ENCODE results near the gene VCPKMT.
A peak's percentile ranks its signal among the peaks of the same experiment; 100 is the strongest.

VCPKMT gene

DNA sequence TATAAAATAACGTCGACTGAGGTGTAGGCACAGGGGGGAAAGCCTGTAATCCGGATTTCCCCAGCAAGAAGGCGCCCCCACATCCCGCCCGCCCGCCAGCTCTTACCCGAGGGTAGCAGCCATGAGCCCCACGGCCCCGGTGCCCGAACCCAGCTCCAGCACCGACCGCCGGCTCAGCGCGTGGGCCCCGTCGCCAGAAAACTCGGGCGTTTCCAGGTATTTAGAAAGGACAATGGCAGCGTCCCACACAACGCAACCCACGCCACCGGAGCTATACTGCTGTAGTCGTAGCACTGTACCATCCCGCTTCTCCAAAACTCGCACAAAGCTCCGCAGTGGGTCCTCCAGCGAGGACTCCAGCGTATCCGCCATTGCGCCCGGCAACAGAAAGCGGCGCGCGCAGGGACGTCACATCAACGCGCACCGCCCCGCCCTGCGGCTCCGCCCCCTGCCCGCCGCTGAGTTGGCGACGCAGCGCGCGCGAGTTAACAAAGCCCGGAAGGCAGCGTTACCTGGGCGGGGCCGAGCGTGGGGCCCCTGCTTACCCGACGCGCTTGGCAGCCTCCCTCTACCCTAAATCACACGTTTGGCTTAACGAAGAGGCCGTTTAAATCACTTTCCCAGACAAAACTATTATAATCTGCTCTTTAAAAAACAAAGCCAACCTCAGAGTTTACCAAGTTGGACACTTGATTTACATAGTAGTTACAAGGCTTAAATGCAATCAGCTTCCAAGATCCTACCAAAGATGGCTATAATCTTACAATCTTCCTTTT, at the start of gene VCPKMT:
Gene VCPKMT (minus strand): TSS at position 392 of the 776 bp plus-strand sequence. CDS start 20 bp downstream, at position 372.
- no peaks in the 10 kb centered on the region for H3K27me3 ChIP-seq (ENCODE audit: low read depth, low read length)
- no peaks in the 10 kb centered on the region for H4K20me1 ChIP-seq (ENCODE audit: insufficient read depth, low read length)
- peaks cover 20% of the 10 kb centered on the region for H3K36me3 ChIP-seq (replicated peaks; ENCODE audit: low read depth, low read length)
- peak within 1 kb of the TSS; percentile 89 for H3K4me2 ChIP-seq (ENCODE audit: low read length)
- peaks cover 42% of the 10 kb centered on the region for H3K79me2 ChIP-seq (ENCODE audit: low read length)
- H3K9me3 ChIP-seq (ENCODE audit: insufficient read depth, low read length) = no peaks in the 10 kb centered on the region
- H3K4me3 ChIP-seq (ENCODE audit: low read length) = peak within 1 kb of the TSS; percentile 85
- TF ChIP-seq EZH2phosphoT487 (IDR thresholded peaks at IDR 0.05; ENCODE audit: low read depth) = no peak
- TF ChIP-seq, protein P1, sequence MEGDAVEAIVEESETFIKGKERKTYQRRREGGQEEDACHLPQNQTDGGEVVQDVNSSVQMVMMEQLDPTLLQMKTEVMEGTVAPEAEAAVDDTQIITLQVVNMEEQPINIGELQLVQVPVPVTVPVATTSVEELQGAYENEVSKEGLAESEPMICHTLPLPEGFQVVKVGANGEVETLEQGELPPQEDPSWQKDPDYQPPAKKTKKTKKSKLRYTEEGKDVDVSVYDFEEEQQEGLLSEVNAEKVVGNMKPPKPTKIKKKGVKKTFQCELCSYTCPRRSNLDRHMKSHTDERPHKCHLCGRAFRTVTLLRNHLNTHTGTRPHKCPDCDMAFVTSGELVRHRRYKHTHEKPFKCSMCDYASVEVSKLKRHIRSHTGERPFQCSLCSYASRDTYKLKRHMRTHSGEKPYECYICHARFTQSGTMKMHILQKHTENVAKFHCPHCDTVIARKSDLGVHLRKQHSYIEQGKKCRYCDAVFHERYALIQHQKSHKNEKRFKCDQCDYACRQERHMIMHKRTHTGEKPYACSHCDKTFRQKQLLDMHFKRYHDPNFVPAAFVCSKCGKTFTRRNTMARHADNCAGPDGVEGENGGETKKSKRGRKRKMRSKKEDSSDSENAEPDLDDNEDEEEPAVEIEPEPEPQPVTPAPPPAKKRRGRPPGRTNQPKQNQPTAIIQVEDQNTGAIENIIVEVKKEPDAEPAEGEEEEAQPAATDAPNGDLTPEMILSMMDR (IDR thresholded peaks at IDR 0.05; ENCODE audit: low read depth, low read length) = no peak
- H3K4me1 ChIP-seq (ENCODE audit: low read length) = peaks cover 32% of the 10 kb centered on the region
- peak within 1 kb of the TSS; percentile 80 for H2AFZ ChIP-seq (ENCODE audit: low read depth, low read length)
- H3K9ac ChIP-seq (ENCODE audit: low read length) = peak within 1 kb of the TSS; percentile 80
- H3K27ac ChIP-seq (ENCODE audit: low read length) = peak within 1 kb of the TSS; percentile 68

DNA sequence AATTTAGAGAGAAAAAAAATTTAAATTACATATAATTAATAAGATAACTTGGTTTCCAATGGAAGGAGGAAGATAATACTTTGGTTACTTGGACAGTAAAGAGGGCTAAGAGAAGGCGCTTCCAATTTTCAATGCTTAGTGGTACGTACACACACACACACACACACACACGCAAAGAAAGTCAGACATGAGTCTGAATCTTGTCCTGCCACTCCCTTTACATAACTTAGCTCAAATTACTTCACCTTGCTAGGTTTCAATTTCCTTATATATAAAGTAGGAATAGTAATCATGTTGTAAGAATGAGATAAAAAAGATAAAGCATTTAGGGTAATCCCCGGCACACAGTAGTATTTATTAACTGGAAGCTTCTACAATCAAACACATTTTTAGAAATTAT, 39.7 kb upstream of the VCPKMT start:
- Histone ChIP-seq H3K36me3 (replicated peaks; ENCODE audit: low read depth, low read length) (peaks cover 8% of the 10 kb centered on the region), H3K27ac (ENCODE audit: low read length) (no peak overlapping the region), H3K9ac (ENCODE audit: low read length) (no peak overlapping the region), H3K4me3 (ENCODE audit: low read length) (no peak overlapping the region), H2AFZ (ENCODE audit: low read depth, low read length) (no peak overlapping the region), H3K4me1 (ENCODE audit: low read length) (no peaks in the 10 kb centered on the region), H3K4me2 (ENCODE audit: low read length) (no peak overlapping the region), H3K79me2 (ENCODE audit: low read length) (no peaks in the 10 kb centered on the region), H3K27me3 (ENCODE audit: low read depth, low read length) (no peaks in the 10 kb centered on the region), H3K9me3 (ENCODE audit: insufficient read depth, low read length) (no peaks in the 10 kb centered on the region), H4K20me1 (ENCODE audit: insufficient read depth, low read length) (no peaks in the 10 kb centered on the region)
- TF ChIP-seq EZH2phosphoT487 (IDR thresholded peaks at IDR 0.05; ENCODE audit: low read depth) = no peak
- TF ChIP-seq, protein P1 (IDR thresholded peaks at IDR 0.05; ENCODE audit: low read depth, low read length) = no peak

DNA sequence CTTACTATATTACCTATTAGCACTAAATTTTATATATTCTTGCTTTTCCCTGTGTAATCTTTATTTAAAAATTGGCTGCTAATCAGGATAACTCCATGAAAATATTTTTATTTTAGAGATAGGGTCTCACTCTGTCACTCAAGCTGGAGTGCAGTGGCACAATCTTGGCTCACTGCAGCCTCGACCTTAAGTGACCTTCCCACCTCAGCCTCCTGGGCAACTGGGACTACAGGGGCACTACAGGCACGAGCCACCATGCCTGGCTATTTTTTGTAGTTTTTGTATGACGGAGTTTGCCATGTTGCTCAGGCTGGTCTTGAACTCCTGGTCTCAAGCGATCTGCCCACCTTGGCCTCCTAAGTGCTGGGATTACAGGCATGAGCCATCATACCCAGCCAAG, 32.4 kb upstream of the VCPKMT start:
- Histone ChIP-seq H3K27ac (ENCODE audit: low read length) (no peak overlapping the region), H3K9me3 (ENCODE audit: insufficient read depth, low read length) (no peaks in the 10 kb centered on the region), H2AFZ (ENCODE audit: low read depth, low read length) (no peak overlapping the region), H3K36me3 (replicated peaks; ENCODE audit: low read depth, low read length) (peaks cover 8% of the 10 kb centered on the region), H3K79me2 (ENCODE audit: low read length) (no peaks in the 10 kb centered on the region), H3K4me3 (ENCODE audit: low read length) (no peak overlapping the region), H3K4me2 (ENCODE audit: low read length) (no peak overlapping the region), H3K27me3 (ENCODE audit: low read depth, low read length) (no peaks in the 10 kb centered on the region), H3K4me1 (ENCODE audit: low read length) (no peaks in the 10 kb centered on the region), H4K20me1 (ENCODE audit: insufficient read depth, low read length) (no peaks in the 10 kb centered on the region), H3K9ac (ENCODE audit: low read length) (no peak overlapping the region)
- TF ChIP-seq, protein P1 (IDR thresholded peaks at IDR 0.05; ENCODE audit: low read depth, low read length) = no peak
- TF ChIP-seq EZH2phosphoT487 (IDR thresholded peaks at IDR 0.05; ENCODE audit: low read depth) = no peak

DNA sequence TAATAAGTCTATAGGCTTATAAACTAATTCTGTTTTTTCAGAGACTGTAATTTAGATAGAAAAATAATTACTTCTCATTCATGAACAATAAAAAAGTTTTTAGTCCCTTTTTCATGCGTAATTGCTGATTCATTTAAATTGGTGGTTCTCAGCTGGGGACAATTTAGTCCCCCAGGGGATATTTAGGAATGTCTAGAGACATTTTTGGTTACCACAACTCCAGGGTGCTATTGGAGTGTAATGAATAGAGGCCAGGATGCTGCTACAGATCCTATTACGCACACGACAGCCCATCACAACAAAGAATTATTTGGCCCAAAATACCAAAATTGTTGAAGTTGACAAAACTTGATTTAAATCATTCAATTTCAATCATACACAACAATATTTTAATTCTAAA, 22.8 kb upstream of the VCPKMT start:
- TF ChIP-seq, protein P1 (IDR thresholded peaks at IDR 0.05; ENCODE audit: low read depth, low read length) = no peak
- no peak for TF ChIP-seq EZH2phosphoT487 (IDR thresholded peaks at IDR 0.05; ENCODE audit: low read depth)
- H3K4me3 ChIP-seq (ENCODE audit: low read length) = no peak overlapping the region
- H3K79me2 ChIP-seq (ENCODE audit: low read length) = no peaks in the 10 kb centered on the region

More for the DNA sequence above, 22.8 kb upstream of the VCPKMT start:
- Histone ChIP-seq H3K27me3 (ENCODE audit: low read depth, low read length) (no peaks in the 10 kb centered on the region), H2AFZ (ENCODE audit: low read depth, low read length) (no peak overlapping the region), H3K4me2 (ENCODE audit: low read length) (no peak overlapping the region), H3K4me1 (ENCODE audit: low read length) (no peaks in the 10 kb centered on the region), H4K20me1 (ENCODE audit: insufficient read depth, low read length) (no peaks in the 10 kb centered on the region), H3K36me3 (replicated peaks; ENCODE audit: low read depth, low read length) (no peaks in the 10 kb centered on the region), H3K27ac (ENCODE audit: low read length) (no peak overlapping the region), H3K9ac (ENCODE audit: low read length) (no peak overlapping the region), H3K9me3 (ENCODE audit: insufficient read depth, low read length) (no peaks in the 10 kb centered on the region)

All from OCI-LY3 (cell line).